Urothelium cell line (cell line): ENCODE results near the gene ZDHHC17.
A peak's percentile ranks its signal among the peaks of the same experiment; 100 is the strongest.

ENCODE experiments used
- DNase-seq: peaks from one replicate; pipeline ENCODE4 v3.0.0; 2011; ENCODE audit warnings: low spot score, mixed read lengths
- FAIRE-seq: peaks from 2 replicates; lab custom pipeline; 2011; peaks lifted over from hg19 to GRCh38; lab: Jason Lieb, UNC

The ZDHHC17 gene

DNA sequence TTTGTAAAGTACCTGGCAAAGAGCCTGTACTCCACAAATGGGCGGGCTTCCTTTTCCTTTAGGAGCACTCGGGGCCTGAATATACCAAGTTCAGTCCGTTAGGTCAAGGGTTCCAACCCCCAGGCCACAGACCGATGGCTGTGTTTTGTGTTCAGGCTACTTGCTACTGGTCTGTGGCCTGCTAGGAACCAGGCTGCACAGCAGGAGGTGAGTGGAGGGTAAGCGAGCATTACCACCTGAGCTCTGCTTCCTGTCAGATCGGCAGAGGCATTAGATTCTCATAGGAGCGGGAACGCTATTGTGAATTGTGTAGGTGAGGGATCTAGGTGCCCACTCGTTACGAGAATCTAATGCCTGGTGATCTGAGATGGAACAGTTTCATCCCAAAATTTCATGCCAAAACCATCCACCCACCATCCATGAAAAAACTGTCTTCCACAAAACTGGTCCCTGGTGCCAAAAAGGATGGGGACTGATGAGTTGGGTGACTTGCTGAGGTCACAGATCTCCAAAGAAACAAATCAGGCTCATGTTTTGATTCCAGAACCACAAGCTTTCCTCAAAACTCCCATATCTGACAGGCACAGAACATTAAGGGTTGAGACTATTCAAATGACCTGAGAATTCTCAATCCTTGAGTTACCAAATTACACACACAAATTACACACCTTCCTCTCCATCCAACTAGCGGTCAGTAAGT lies 110.7 kb downstream of the ZDHHC17 start:
- no peak for FAIRE-seq
- no peak for DNase-seq

DNA sequence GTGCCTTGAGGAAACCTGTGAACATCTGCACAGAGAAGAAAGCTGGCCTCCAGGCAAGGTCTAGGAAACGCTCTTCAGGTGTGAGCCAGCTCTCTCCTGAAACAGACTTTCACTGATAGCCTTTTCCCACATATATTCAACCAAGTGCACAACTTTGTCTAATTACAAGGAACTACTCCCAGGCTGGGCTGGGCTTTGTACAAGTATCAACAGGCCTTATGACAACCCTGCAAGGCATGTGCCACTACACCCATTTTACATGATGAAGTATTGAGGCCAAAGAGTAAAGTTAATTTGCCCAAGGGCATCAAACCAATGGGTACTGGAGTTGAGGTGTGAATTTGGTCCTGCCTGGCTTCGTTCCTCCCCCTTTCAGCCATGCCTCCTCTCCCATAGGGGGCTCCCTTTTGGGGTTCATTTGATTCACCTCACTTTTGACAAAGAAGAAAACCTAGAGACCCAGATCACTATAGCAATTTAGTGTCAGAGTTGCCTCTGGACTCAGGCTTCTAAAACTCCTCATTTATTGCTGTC lies 112.8 kb downstream of the ZDHHC17 start:
- no peak for FAIRE-seq

DNA sequence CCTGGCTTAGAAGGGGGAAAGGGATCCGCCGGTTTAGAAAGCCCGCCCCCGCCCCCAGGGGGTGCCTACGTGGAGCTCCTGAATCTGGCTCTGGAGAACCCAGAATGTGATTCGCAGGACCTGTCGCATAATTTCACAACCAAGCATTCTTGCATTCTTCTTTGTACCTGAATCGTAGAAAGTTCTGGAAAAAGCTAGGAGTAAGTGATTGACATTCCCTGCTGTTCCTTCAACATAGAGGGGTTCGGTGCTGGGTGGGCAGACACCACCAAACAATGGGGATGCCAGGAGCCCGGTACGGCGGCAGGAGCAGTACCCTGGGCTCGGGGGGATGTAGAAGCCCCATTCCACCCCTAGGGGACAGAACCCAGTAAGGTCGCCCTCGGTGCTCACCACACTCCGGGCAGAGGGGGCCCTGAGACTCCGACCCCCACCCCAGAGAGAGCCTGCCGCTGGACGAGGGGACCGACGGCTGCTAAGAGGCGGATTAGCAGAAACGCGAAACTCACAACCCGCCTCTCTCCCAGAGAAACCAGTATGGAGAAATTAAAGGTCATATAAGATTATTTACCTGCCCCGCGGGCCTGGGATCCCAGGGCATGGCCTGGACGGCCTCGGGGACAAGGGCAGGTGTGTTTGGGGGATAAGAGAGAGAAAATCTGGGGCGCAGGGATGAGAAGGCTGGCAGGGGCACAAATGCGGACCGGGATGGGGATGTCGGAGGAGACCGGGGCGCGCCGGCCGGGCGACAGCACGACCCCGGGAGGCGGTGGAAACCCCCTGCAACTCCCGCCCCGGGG lies 114.4 kb downstream of the ZDHHC17 start:
- peak; percentile 37 for DNase-seq
- no peak for FAIRE-seq

More for the DNA sequence above, 112.8 kb downstream of the ZDHHC17 start:
- no peak for DNase-seq

DNA sequence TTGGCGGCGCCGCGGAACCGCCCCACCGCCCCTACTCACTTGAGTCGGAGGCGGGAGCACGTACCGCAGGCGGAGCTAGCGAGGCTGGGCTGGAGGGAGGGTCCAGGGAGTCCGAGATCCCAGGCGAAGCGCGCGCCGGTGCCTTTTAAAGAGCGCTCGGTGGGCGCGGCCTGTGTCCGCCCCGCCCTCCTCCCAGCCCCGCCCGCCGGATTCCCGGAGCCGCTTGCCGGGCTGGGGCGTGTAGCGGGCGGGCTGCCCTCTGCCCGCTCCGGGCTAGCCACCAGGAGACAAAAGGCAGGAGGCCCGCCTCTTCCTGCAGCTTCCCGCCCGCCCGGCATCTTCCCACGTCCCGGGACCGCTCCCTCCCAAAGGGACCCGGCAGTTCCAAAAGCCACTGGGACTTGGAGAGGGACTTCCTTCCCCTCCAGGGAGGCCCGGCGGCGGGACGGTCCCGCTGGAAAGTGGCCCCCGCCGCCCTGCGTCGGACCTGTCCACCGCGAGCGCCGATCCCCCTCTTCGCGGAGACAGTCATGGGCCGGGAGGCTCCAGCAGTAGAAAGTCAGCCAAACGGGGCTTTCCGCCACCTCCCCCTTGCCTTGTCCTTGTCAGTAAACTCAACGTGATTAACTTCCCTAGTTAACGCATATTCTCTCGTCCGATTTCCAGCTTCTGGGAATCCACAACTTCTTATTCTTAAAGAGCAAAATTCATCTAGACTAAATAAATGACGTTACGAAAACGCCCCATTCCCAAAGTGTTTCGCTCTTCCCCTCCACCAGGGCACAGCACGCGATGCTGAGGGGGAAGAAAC lies 115.2 kb downstream of the ZDHHC17 start, which contains the start of gene CSRP2:
Gene CSRP2, minus strand, starts transcription at position 121 of the 811 bp plus-strand sequence. CDS start 12,759 bp downstream, outside the sequence.
- DNase-seq: peak; percentile 94
- no peak for FAIRE-seq

DNA sequence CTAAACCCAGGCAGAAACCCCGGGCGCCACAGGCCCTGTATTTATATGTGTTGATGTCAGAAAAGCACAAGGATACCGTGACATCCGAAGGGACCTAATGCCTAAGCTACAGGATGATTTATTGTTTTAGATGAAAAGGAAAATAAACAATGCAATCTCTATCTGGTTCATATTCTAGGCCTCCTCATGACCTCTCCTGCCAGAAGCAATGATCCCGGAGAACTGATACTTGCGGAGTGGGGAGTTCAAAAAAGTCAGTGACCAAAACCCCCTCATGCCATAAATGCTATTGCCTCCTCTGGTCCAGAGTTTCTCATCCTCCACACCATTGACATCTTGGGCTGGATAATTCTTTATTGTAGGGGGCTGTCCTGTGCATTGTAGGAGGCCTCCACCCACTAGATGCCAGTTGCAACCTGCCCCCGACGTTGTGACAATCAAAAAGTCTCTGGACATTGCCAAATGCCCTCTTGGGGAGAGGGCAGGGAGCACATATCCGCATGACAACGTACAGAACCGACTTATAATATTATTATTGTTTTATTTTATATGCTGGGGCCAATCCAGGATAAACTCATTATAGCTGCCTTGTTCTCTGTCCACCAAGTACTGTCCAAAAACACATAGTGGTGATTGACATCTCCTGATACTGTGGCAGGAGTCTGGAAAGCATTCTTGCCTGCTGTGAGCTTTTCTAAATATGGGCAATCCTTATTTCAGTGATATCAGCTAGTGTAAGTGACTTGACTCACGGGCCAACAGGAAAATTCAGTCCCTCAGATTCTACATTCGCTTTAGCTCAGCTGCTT lies 116.0 kb downstream of the ZDHHC17 start:
- FAIRE-seq (no peak), DNase-seq (no peak)

DNA sequence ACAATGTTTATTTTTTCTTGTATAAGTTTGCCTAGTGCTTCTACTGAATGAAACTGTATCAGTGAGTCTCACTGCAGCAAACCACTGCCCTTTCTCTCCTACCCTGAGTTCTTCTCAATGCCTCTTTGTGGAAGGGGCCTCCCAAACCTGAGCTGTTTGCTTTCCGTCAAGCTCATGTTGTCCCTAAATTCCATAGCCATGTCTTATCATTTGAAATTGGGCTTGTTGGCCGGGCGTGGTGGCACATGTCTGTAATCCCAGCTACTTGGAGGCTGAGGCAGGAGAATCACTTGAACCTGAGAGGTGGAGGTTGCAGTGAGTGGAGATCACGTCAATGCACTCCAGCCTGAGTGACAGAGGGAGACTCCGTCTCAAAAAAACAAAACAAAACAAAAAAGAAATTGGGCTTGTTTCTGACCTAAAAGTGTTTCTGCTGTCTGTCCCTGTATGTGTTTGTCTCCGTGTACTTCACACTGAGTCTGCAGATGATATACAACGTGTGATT lies 116.7 kb downstream of the ZDHHC17 start:
- DNase-seq (no peak), FAIRE-seq (no peak)

DNA sequence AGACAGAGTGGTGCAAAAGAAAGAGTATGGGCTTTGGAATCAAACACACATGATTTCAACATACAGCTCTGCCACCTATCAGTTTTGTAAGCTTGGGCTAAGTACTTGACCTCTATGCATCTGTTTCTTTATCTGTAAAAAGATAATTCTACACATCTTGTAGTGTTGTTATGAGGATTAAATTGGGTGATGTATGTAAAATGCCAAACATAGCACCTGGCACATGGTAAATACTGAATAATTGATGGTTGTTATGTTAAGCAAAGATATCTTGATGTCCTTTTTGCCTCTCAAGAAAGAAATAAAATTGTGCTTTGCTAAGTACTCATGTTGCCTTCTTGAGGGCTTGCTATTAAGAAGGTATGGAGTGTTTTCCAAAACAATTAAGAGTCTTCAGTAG lies 117.2 kb downstream of the ZDHHC17 start:
- DNase-seq: no peak
- FAIRE-seq: no peak

DNA sequence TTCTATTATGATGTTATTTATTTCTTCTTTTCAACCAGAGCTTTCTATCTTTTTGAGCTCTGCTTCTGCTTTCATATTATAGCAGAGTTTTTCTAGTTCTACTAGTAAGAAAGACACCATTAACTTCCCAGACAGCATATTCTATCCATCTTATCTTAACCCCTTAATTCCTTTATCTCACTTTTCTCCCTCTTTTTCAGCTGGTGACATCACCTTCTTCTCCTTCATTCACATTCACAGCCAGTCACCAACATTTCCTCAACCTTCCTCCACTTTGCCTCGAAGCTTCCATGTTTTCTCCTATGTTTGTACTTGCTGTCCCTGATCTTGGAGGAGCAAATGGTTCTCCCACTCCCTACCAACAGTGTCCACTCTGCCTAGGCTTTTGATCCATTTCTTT lies 118.5 kb downstream of the ZDHHC17 start:
- DNase-seq (no peak), FAIRE-seq (no peak)

DNA sequence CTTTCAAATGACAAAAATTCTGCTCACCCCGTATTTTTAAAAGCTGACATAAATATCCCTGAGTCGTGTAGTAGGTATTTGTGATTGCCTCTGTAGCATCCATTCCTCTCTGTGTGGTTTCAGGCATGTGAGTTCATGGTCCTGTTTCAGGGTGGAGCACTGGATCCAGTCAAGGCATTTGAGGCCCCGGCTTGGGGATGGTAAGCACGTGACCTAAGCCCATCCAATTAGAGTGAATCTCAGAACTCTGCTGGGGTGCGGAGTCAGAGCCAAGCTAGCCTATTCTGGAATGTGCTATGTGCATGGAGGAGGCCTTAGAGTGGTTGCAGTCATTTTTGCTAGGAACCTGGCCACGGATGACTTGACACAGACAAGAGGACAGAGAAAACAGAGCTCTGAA lies 119.2 kb downstream of the ZDHHC17 start:
- FAIRE-seq (no peak), DNase-seq (no peak)

DNA sequence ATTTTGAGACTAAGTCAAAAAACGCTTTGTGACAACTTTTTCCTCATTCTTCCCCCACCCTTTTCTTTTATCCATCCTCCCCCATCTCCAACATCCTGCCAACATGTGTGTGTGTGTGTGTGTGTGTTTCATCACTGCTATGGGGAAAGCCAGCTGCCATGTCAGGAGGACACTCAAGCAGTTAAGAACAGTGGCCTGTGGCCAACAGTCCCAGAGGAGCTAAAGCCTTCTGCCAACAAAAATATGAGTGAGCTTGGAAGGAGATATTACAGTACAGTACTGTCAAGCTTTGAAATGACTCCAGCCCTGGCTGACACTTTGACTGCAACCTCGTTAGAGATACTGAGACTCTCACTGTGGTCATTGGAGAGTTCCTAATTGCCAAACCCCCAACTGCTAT lies 119.9 kb downstream of the ZDHHC17 start:
- FAIRE-seq: no peak
- no peak for DNase-seq

DNA sequence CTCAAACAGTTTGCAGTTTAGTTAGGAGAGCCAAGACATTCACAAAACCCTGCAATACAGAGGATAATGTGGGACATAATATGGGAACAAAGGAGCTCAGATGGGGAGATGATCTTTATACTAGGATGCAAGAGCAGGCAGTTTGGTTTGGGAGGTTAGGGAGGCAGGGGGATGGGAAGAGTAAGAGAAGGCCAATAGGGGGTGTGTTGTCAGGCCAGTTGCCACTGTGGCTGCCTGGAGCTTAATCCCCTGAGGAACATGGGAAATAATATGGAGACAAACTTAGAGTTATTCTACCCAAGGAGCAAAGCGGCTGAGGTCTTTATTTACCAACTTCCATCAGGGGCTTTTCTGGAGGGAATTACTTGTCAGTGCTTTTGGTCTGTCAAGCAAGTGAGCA lies 124.9 kb downstream of the ZDHHC17 start:
- DNase-seq (no peak), FAIRE-seq (no peak)

DNA sequence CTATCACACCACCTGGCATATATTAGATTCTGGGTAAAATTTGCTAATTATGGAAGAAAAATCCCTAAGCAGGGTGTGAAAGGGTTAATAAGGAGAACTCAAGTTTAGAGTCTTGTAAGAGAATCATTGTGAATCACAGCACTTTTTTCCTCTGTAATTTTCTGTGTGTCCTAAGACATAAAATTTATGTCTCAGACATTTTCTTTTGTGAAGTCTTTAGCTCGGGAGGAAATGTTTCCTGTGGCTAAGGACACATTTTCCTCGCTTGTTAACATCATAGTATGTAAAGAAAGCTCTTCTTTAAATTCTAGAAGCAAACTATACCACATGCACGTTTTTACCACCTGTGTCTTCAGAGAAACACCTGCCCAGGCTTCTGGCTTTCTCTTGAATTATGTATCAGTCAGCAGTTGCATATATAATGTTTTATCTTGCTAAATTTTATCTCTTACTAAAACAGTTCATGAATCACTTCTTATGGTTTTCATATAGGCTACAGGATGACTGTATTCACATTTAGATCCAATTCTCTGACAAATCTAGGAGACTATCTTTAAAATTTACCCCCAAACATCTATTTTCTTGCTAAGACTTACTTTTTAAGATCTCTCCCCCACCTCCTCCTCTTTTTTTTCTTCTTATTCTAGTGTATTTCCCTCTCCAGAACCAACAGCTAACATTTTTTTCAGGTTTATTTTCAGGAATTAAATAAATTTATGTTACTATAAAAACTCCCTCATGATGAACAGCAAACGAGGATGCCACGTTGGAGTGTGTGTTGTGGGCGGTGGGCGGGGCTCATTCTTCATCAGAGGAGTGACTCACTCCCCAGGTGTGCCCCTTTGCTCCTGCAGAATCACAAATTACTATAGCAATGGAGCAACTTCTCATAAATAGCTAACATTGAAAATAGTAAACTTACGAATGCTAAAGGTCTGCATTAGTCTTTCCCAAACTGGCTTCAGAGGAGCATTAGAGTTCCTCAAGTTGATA lies 126.5 kb downstream of the ZDHHC17 start:
- no peak for FAIRE-seq
- peak; percentile 39 for DNase-seq

DNA sequence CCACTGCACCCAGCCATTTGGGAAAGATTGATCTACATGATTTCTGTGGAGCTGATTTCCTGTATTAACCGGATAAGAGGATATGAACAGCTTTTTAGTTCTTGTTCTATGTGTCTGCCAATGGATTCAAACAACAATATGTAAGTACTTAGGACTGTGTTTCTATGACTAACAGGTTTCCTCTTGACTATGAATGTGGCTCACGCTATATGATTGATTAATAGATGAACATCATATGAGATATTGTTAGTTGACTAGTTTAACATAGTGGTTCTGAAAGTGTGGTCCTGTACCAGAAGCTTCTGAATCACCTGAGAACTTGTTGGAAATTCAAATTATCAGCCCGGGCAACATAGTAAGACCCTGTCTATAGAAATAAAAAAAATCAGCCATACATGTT lies 127.7 kb downstream of the ZDHHC17 start:
- DNase-seq (no peak), FAIRE-seq (no peak)

DNA sequence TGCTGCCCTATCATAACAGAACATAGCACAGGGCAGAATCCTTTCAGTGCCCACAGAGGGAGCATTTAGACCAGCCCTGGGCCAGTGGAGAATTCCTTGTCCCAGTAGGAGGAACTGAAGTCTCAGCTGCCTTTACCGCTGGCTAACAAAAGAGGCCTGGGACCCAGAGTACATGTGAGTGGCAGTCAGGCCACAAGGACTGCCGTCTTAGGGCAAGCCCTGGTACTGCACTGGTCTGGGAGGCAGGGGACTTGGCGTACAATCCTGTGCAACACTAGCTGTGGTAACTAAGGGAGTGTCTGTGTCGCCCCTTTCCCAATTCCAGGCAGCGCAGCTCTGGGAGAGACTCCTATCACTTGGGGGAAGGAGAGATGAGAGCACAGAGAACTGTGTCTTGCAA lies 131.9 kb downstream of the ZDHHC17 start:
- DNase-seq (no peak), FAIRE-seq (no peak)

DNA sequence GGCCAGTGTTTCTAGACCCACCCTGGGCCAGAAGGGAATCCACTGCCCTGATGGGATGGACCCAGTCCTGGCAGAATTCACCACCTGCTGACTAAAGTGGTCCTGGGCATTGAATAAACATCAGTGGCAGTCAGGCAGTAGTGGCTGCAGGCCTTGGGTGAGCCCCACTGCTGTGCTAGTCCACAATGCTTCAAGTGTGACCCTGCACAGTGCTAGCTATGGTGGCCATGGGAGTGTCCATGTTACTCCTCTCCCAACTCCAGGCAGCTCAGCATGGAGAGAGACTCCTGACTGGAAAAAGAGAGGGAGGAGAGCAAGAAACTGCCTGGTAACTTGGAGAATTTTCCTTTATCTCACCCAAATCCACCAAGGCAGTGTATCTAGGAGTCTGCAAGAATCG lies 132.4 kb downstream of the ZDHHC17 start:
- DNase-seq (no peak), FAIRE-seq (no peak)

DNA sequence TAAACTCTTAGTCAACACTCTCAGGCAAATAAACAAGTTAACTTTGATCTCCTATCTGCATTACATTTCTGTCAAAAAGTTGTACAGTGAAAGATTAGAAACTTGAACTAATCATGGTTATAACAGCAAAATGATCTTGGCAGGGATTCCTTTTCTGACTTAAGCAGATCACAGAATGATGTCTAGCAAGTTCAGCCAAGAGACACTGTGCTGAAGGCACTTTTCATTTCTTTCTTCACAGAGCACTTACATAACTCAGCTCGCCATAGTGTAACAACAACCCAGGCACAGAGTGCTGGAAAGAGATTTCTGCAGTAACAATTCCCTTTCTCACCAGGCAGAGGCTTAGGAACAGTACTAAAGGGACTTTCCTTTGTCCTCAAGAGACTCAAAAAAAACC lies 134.5 kb downstream of the ZDHHC17 start:
- no peak for FAIRE-seq

DNA sequence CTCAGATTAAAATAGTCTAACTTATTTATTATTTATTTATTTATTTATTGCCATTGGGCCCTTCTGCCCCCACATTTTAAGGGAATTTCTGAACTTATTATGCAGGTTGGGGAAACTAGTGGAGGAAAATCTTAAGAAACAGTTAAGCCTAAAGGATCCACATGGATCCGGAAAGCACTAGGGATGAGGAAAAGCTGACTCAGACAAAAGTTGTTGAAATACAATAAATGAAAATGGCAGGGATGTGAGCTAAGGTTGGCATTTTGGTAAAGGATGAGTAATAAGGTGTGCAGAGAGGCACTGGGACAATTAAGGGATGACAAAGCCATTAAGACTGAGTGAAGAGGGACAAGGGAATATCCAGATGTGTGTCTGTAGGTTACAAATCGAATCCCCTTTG lies 135.6 kb downstream of the ZDHHC17 start:
- DNase-seq (no peak), FAIRE-seq (no peak)

More for the DNA sequence above, 134.5 kb downstream of the ZDHHC17 start:
- DNase-seq: no peak

DNA sequence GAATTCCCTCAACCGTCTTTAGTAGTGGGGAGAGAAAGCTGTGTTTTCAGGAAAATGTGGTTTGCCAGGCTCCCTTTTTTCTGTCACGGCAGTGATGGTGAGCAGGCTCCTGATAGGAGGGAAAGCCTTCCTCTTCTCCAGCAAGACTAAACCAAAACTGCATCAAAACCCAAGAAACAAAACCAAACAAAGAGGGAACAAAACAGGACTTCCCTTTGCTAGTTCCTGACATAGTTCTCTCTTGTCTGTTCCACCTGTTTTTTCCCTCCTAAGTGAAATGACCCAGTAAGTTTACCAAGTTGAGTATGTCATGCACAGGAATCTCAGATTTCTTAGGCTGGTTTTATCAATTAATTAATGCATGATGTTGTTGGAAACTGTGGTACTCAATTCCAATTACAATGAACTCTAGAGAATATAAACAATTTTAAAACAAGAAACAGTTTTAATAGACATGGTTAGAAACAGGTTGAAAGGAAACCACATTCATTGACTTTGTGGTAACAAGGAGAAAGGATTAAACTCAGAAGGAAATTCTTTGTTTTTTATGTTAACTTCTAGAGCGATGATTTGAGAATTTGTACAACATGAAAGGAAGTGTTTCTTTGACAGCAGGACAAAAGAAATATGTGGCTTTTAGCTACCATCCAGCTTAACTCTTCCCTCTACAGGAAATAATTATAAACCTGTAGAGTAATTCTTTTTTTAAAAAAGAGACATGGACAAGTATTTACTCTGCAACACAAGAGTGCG lies 137.9 kb downstream of the ZDHHC17 start:
- no peak for FAIRE-seq
- DNase-seq: no peak
